ENCODE results near the gene LTB. TPM values are rescaled to one million over a fixed set of nuclear protein-coding genes. Genes with fewer than 3 reads are reported as not detected.

Gene LTB
- total and polyA plus RNA-seq, 2 of the 13 experiments (the other 11 are each of a cell fraction or from before 2014, with no cell fraction given) = 0.09 to 0.22 TPM

DNA sequence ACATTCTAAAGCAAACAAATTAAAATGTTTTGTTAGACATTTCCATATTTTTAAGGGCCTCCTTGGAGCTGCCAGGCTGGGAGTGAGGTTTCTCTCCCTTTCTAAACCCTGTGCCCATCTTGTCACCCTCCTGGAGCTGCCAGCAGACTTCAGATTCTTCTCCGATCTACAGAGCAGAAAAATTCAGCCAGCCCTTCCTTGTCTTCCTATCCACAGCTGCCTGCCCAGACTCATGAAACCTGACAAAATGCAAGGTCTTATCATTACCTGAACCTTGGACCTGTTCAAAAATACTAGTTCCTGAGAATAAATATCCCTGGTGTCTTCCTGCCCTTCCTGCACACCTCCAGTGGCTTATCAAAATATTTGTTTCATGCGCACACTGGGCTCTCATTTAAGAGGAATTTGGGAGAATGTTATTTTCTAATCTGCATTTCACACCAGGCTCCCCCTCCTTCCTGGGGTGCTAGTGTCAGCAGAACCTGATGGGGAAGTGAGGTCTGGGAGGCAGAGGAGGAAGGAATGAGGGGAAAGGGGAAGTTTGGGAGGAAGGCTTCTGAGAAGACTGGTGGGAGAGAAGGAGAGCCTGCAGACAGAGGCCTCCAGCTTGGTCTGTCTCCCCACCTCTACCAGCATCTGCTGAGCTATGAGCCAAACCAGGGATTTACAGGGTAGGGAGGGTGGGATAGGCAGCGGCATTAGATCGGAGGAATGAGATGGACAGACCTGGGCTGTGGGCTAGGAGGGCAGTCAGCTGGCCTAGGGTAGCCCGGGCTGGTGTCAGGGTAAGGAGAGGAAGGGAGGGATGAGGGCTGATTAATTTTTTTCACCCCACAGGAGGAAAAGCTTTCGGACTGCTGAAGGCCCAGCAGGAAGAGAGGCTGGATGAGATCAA, 32.7 kb upstream of the LTB start, which contains the start of gene AIF1 (continued):
- TF ChIP-seq, protein P1, sequence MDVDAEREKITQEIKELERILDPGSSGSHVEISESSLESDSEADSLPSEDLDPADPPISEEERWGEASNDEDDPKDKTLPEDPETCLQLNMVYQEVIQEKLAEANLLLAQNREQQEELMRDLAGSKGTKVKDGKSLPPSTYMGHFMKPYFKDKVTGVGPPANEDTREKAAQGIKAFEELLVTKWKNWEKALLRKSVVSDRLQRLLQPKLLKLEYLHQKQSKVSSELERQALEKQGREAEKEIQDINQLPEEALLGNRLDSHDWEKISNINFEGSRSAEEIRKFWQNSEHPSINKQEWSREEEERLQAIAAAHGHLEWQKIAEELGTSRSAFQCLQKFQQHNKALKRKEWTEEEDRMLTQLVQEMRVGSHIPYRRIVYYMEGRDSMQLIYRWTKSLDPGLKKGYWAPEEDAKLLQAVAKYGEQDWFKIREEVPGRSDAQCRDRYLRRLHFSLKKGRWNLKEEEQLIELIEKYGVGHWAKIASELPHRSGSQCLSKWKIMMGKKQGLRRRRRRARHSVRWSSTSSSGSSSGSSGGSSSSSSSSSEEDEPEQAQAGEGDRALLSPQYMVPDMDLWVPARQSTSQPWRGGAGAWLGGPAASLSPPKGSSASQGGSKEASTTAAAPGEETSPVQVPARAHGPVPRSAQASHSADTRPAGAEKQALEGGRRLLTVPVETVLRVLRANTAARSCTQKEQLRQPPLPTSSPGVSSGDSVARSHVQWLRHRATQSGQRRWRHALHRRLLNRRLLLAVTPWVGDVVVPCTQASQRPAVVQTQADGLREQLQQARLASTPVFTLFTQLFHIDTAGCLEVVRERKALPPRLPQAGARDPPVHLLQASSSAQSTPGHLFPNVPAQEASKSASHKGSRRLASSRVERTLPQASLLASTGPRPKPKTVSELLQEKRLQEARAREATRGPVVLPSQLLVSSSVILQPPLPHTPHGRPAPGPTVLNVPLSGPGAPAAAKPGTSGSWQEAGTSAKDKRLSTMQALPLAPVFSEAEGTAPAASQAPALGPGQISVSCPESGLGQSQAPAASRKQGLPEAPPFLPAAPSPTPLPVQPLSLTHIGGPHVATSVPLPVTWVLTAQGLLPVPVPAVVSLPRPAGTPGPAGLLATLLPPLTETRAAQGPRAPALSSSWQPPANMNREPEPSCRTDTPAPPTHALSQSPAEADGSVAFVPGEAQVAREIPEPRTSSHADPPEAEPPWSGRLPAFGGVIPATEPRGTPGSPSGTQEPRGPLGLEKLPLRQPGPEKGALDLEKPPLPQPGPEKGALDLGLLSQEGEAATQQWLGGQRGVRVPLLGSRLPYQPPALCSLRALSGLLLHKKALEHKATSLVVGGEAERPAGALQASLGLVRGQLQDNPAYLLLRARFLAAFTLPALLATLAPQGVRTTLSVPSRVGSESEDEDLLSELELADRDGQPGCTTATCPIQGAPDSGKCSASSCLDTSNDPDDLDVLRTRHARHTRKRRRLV (CRISPR knock-in tag; IDR thresholded peaks at IDR 0.05) = 0 out of 2 replicates have a peak, but pooled peaks have one; percentile 47
- TF ChIP-seq SETDB1 (CRISPR knock-in tag; IDR thresholded peaks at IDR 0.05; ENCODE audit: borderline replicate concordance) = no peak
- no peak for TF ChIP-seq GABPA (IDR thresholded peaks at IDR 0.05; ENCODE audit: low read depth, low read length)
- TF ChIP-seq GABPA (CRISPR knock-in tag; IDR thresholded peaks at IDR 0.05; ENCODE audit: low read depth) = peak; percentile 25; the same call in 1 of the 2 replicates
- TF ChIP-seq PITX1 (CRISPR knock-in tag; IDR thresholded peaks at IDR 0.05) = peak; percentile 19; the same call in 1 of the 2 replicates
- TF ChIP-seq, protein P2, sequence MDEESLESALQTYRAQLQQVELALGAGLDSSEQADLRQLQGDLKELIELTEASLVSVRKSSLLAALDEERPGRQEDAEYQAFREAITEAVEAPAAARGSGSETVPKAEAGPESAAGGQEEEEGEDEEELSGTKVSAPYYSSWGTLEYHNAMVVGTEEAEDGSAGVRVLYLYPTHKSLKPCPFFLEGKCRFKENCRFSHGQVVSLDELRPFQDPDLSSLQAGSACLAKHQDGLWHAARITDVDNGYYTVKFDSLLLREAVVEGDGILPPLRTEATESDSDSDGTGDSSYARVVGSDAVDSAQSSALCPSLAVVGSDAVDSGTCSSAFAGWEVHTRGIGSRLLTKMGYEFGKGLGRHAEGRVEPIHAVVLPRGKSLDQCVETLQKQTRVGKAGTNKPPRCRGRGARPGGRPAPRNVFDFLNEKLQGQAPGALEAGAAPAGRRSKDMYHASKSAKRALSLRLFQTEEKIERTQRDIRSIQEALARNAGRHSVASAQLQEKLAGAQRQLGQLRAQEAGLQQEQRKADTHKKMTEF (CRISPR knock-in tag; IDR thresholded peaks at IDR 0.05) = peak; percentile 21; the same call in 1 of the 2 replicates
- TF ChIP-seq CREM (IDR thresholded peaks at IDR 0.05) = peak; percentile 39
- no peak for TF ChIP-seq CREM (CRISPR knock-in tag; IDR thresholded peaks at IDR 0.05)
- TF ChIP-seq POLR2AphosphoS5 (IDR thresholded peaks at IDR 0.05; ENCODE audit: low read depth, low read length) = peak; percentile 45; the same call in 1 of the 2 replicates
- no peak for TF ChIP-seq ZNF619 (CRISPR knock-in tag; IDR thresholded peaks at IDR 0.05)
- peak; percentile 65 for TF ChIP-seq ZNF605 (CRISPR knock-in tag; IDR thresholded peaks at IDR 0.05)
- no peak for TF ChIP-seq CCAR2 (optimal IDR thresholded peaks at IDR 0.05; ENCODE audit: low read depth, low read length)
- no peak for TF ChIP-seq MAFF (IDR thresholded peaks at IDR 0.05; ENCODE audit: low read depth, low read length)
- TF ChIP-seq ZFP36L1 (CRISPR knock-in tag; IDR thresholded peaks at IDR 0.05) = 0 out of 2 replicates have a peak, but pooled peaks have one; percentile 51
- TF ChIP-seq, protein P3, sequence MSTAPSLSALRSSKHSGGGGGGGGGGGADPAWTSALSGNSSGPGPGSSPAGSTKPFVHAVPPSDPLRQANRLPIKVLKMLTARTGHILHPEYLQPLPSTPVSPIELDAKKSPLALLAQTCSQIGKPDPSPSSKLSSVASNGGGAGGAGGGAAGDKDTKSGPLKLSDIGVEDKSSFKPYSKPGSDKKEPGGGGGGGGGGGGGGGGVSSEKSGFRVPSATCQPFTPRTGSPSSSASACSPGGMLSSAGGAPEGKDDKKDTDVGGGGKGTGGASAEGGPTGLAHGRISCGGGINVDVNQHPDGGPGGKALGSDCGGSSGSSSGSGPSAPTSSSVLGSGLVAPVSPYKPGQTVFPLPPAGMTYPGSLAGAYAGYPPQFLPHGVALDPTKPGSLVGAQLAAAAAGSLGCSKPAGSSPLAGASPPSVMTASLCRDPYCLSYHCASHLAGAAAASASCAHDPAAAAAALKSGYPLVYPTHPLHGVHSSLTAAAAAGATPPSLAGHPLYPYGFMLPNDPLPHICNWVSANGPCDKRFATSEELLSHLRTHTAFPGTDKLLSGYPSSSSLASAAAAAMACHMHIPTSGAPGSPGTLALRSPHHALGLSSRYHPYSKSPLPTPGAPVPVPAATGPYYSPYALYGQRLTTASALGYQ (CRISPR knock-in tag; IDR thresholded peaks at IDR 0.05) = 0 out of 2 replicates have a peak, but pooled peaks have one; percentile 37
- TF ChIP-seq EP300 (IDR thresholded peaks at IDR 0.05; ENCODE audit: low read depth in 2 of 2, low read length in 2 of 2) = peak in 1 of 2 experiments; percentile 12; a peak in 1 of 4 replicates
- TF ChIP-seq EP300 (CRISPR knock-in tag; IDR thresholded peaks at IDR 0.05; ENCODE audit: borderline replicate concordance) = no peak
- TF ChIP-seq ZNF569 (CRISPR knock-in tag; IDR thresholded peaks at IDR 0.05; ENCODE audit: borderline replicate concordance) = no peak
- TF ChIP-seq, protein P4, sequence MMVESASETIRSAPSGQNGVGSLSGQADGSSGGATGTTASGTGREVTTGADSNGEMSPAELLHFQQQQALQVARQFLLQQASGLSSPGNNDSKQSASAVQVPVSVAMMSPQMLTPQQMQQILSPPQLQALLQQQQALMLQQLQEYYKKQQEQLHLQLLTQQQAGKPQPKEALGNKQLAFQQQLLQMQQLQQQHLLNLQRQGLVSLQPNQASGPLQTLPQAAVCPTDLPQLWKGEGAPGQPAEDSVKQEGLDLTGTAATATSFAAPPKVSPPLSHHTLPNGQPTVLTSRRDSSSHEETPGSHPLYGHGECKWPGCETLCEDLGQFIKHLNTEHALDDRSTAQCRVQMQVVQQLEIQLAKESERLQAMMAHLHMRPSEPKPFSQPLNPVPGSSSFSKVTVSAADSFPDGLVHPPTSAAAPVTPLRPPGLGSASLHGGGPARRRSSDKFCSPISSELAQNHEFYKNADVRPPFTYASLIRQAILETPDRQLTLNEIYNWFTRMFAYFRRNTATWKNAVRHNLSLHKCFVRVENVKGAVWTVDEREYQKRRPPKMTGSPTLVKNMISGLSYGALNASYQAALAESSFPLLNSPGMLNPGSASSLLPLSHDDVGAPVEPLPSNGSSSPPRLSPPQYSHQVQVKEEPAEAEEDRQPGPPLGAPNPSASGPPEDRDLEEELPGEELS (CRISPR knock-in tag; IDR thresholded peaks at IDR 0.05) = peak; percentile 46; the same call in 1 of the 2 replicates
